HCT116 (cell line): Measurements from ENCODE around the gene RBP5. TPM values are rescaled to one million over a fixed set of nuclear protein-coding genes. Genes with fewer than 3 reads are reported as not detected.

ENCODE experiments used
- ATAC-seq: fragments of 200-7000 bp; cut with Tn5 transposase; 2 replicates; pipeline ENCODE4 v1.9.1; 2020; ENCODE audit warnings: mild to moderate bottlenecking, moderate library complexity
- BruUV-seq: library from RNA; stranded (reverse); fragments of 400-500 nt; replicated peaks from 2 replicates; lab custom pipeline; 2021; lab: Mats Ljungman, UMichigan
- CTCF ChIA-PET: fragments of 300-600 bp; sonication (Branson Sonifier 250); formaldehyde crosslinking; loops from one replicate; lab custom pipeline; 2021; ENCODE audit warnings: antibody characterized with exemption; lab: Charles Lee
- POLR2A ChIA-PET: fragments of 300-600, 350-600 bp; sonication (Branson Sonifier 250); formaldehyde crosslinking; loops from one replicate; lab custom pipeline; 2021; ENCODE audit warnings: antibody characterized with exemption; lab: Charles Lee
- RAD21 ChIA-PET, 2 experiments: fragments of 300-600 bp; sonication (Branson Sonifier 250); formaldehyde crosslinking; loops; one replicate each; lab custom pipeline; 2023; ENCODE audit warnings: low total read pairs in 2 of 2; ENCODE audit not compliant: uncharacterized antibody in 2 of 2, unreplicated experiment in 2 of 2, low non-redundant PET in 1 of 2; lab: Charles Lee
- DNase-seq: peaks from one replicate; pipeline ENCODE4 v3.0.0-alpha.2; 2010; ENCODE audit warnings: low read depth, low spot score
- H2AFZ ChIP-seq: fragments of 200-600 bp; shearing (Covaris generic), sonication (generic); 2 replicates; pipeline ENCODE4 v1.6.1; 2017; ENCODE audit warnings: low read depth, mixed run types, mixed read lengths, antibody characterized with exemption, low read length; ENCODE audit not compliant: poor library complexity, severe bottlenecking
- H3K27ac ChIP-seq: 2 replicates; pipeline ENCODE4 v1.5.1; 2012; ENCODE audit warnings: low read depth, low read length
- H3K27me3 ChIP-seq: fragments of 200-600 bp; sonication (generic); 2 replicates; pipeline ENCODE4 v1.6.1; 2016; ENCODE audit warnings: mixed run types, low read length, mixed read lengths; ENCODE audit not compliant: insufficient read depth
- H3K36me3 ChIP-seq, 2 experiments: fragments of 200-500 bp in 1 of 2; fragments of 200-600 bp in 1 of 2; sonication (Bioruptor generic) in 1 of 2; sonication (generic) in 1 of 2; 2 replicates each; pipeline versions ENCODE4 v1.5.1 to v1.6.1; 2014 to 2016; ENCODE audit warnings: low read length in 2 of 2, inconsistent platforms in 1 of 2, mixed read lengths in 1 of 2, mixed run types in 1 of 2; ENCODE audit not compliant: insufficient read depth in 2 of 2, control insufficient read depth in 1 of 2
- H3K4me1 ChIP-seq, 2 experiments: fragments of 200-600 bp in 1 of 2; sonication (generic) in 1 of 2; 2 replicates each; pipeline versions ENCODE4 v1.5.1 to v1.6.1; 2012 to 2017; ENCODE audit warnings: low read length in 2 of 2, inconsistent platforms in 1 of 2, mild to moderate bottlenecking in 1 of 2, mixed read lengths in 1 of 2, mixed run types in 1 of 2, moderate library complexity in 1 of 2; ENCODE audit not compliant: insufficient read depth in 2 of 2, control insufficient read depth in 1 of 2
- H3K4me2 ChIP-seq: fragments of 200-600 bp; sonication (generic); 2 replicates; pipeline ENCODE4 v1.6.1; 2017; ENCODE audit warnings: mixed run types, low read length, mixed read lengths
- H3K4me3 ChIP-seq, 2 experiments: fragments of 200-600 bp in 1 of 2; sonication (generic) in 1 of 2; replicated peaks in 1 of 2; 2 replicates each; pipeline ENCODE4 v1.5.1; 2011 to 2016; ENCODE audit warnings: low read length in 2 of 2, control low read depth in 1 of 2, low read depth in 1 of 2, mild to moderate bottlenecking in 1 of 2, mixed read lengths in 1 of 2, mixed run types in 1 of 2
- H3K79me2 ChIP-seq: fragments of 200-600 bp; sonication (generic); 2 replicates; pipeline ENCODE4 v1.6.1; 2017; ENCODE audit warnings: mild to moderate bottlenecking, mixed run types, low read length, moderate library complexity, mixed read lengths; ENCODE audit not compliant: insufficient read depth
- H3K9ac ChIP-seq: fragments of 200-600 bp; sonication (generic); 2 replicates; pipeline ENCODE4 v1.6.1; 2016; ENCODE audit warnings: low read length, mixed read lengths
- H3K9me2 ChIP-seq: fragments of 200-600 bp; sonication (generic), shearing (Covaris generic); 2 replicates; pipeline ENCODE4 v1.6.1; 2017; ENCODE audit warnings: mixed run types, mild to moderate bottlenecking, moderate library complexity; ENCODE audit not compliant: insufficient read depth
- H3K9me3 ChIP-seq, 2 experiments: fragments of 200-500 bp in 1 of 2; fragments of 200-600 bp in 1 of 2; sonication (Bioruptor generic) in 1 of 2; sonication (generic) in 1 of 2; 2 replicates each; pipeline ENCODE4 v1.6.1; 2014 to 2017; ENCODE audit warnings: low read length in 2 of 2, mixed read lengths in 2 of 2, inconsistent platforms in 1 of 2, low read depth in 1 of 2, mild to moderate bottlenecking in 1 of 2, mixed run types in 1 of 2, moderate library complexity in 1 of 2; ENCODE audit not compliant: control insufficient read depth in 1 of 2, insufficient read depth in 1 of 2
- H4K20me1 ChIP-seq: fragments of 200-600 bp; sonication (generic), shearing (Covaris generic); 2 replicates; pipeline ENCODE4 v1.6.1; 2017; ENCODE audit warnings: mixed run types, mild to moderate bottlenecking, moderate library complexity; ENCODE audit not compliant: insufficient read depth
- CEBPB ChIP-seq: IDR thresholded peaks from 2 replicates; pipeline ENCODE4 v1.6.1; 2012; ENCODE audit warnings: low read depth
- EGR1 ChIP-seq: IDR thresholded peaks from 2 replicates; pipeline ENCODE4 v1.6.1; 2012; ENCODE audit warnings: low read depth
- EZH2 ChIP-seq: fragments of 200-600 bp; sonication (generic); IDR thresholded peaks from 2 replicates; pipeline ENCODE4 v1.6.1; 2017; ENCODE audit warnings: antibody characterized with exemption, mixed run types
- EZH2phosphoT487 ChIP-seq: fragments of 200-600 bp; IDR thresholded peaks from 2 replicates; pipeline ENCODE4 v1.6.1; 2018; ENCODE audit warnings: antibody characterized with exemption, borderline replicate concordance
- FOSL1 ChIP-seq: IDR thresholded peaks from 2 replicates; pipeline ENCODE4 v1.6.1; 2012; ENCODE audit warnings: low read depth
- POLR2A ChIP-seq: IDR thresholded peaks from 2 replicates; pipeline ENCODE4 v1.7.0; 2011; ENCODE audit warnings: borderline replicate concordance; ENCODE audit not compliant: insufficient read depth, insufficient read length; ENCODE audit errors: extremely low read depth
- POLR2AphosphoS5 ChIP-seq: IDR thresholded peaks from 2 replicates; pipeline ENCODE4 v1.6.1; 2011; ENCODE audit warnings: mild to moderate bottlenecking, low read depth, low read length, moderate library complexity
- RAD21 ChIP-seq: IDR thresholded peaks from 2 replicates; pipeline ENCODE4 v1.6.1; 2012; ENCODE audit warnings: low read depth, mild to moderate bottlenecking
- SIN3A ChIP-seq: IDR thresholded peaks from 2 replicates; pipeline ENCODE4 v1.6.1; 2012; ENCODE audit warnings: low read depth
- SP1 ChIP-seq: IDR thresholded peaks from 2 replicates; pipeline ENCODE4 v1.6.1; 2012; ENCODE audit warnings: low read depth
- SRF ChIP-seq: IDR thresholded peaks from 2 replicates; pipeline ENCODE4 v1.6.1; 2012; ENCODE audit warnings: low read depth
- TCF7L2 ChIP-seq: IDR thresholded peaks from 2 replicates; pipeline ENCODE4 v1.7.0; 2011; ENCODE audit warnings: borderline replicate concordance, inconsistent platforms; ENCODE audit not compliant: insufficient read depth, insufficient read length; ENCODE audit errors: extremely low read depth
- YY1 ChIP-seq: IDR thresholded peaks from 2 replicates; pipeline ENCODE4 v1.6.1; 2011; ENCODE audit warnings: low read length, low read depth, moderate library complexity, mild to moderate bottlenecking; ENCODE audit not compliant: insufficient replicate concordance; ENCODE audit errors: extremely low read depth
- intact Hi-C: fragments of 100-400 bp; cut with micrococcal nuclease; formaldehyde crosslinking; loops from 2 replicates; pipeline ENCODE4 v1.10.0; 2022
- total RNA-seq: library from RNA; stranded (reverse); gene quantifications from one replicate; pipeline ENCODE4 v1.2.1, GENCODE V29; 2021; ENCODE audit not compliant: unreplicated experiment
- TF ChIP-seq, protein P1 (sequence below): IDR thresholded peaks from 2 replicates; pipeline ENCODE4 v1.6.1; 2012
- TF ChIP-seq, protein P2 (sequence below): IDR thresholded peaks from 2 replicates; pipeline ENCODE4 v1.6.1; 2012; ENCODE audit warnings: low read depth
- TF ChIP-seq, protein P3 (sequence below): IDR thresholded peaks from 2 replicates; pipeline ENCODE4 v1.6.1; 2012
- TF ChIP-seq, protein P4 (sequence below): IDR thresholded peaks from 2 replicates; pipeline ENCODE4 v1.6.1; 2011; ENCODE audit warnings: mild to moderate bottlenecking, low read length, moderate library complexity; ENCODE audit not compliant: insufficient replicate concordance; ENCODE audit errors: extremely low read depth

Gene RBP5
- total RNA-seq, 1 experiment from 2014 or later: 0.22 TPM

DNA sequence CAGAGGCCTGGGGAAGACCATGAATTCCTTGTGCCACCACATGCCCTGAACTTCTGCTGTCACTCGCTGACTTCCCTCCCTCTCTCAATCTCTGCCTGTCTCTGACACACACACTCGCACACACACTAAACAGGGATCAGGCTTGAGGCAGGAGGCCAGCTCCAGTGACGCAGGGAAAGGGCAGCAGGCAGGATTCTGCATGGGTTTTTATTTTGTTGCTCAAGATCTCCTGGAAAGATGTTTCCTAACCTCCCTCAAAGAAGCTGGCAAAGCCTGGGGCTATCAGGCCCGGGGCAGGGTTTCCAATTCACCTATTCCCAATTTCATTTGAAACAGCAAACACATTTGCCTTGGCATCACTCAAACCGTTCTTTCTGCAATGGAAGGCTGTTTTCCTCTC, 33.1 kb upstream of the RBP5 start:
- no peaks in the 10 kb centered on the region for H3K36me3 ChIP-seq
- RAD21 ChIA-PET: no interaction called here
- no peak overlapping the region for H3K9ac ChIP-seq

More for the DNA sequence above, 33.1 kb upstream of the RBP5 start:
- peaks cover 0 to 4% of the 10 kb centered on the region in 2 experiments; a peak in 2 of 4 replicates for H3K9me3 ChIP-seq
- CTCF ChIA-PET: interaction anchor here (2.1 kb wide), 1 partner anchor 27 kb away, joined by 9 read pairs; the partner anchor contains the start of gene PEX5
- no peak overlapping the region for H3K27ac ChIP-seq
- POLR2A ChIA-PET: no interaction called here
- H3K4me3 ChIP-seq: no peak overlapping the region
- ATAC-seq: no peak
- H2AFZ ChIP-seq: no peak overlapping the region
- DNase-seq: no peak
- no peaks in the 10 kb centered on the region for H3K79me2 ChIP-seq
- H3K9me2 ChIP-seq: no peaks in the 10 kb centered on the region
- no peaks in the 10 kb centered on the region for H3K27me3 ChIP-seq
- TF ChIP-seq FOSL1 (no peak), POLR2A (no peak), CEBPB (no peak), EZH2phosphoT487 (no peak), POLR2AphosphoS5 (no peak), YY1 (no peak), SRF (no peak), EZH2 (no peak), RAD21 (no peak), TCF7L2 (no peak), SP1 (no peak), SIN3A (no peak), EGR1 (no peak)
- TF ChIP-seq, protein P1, sequence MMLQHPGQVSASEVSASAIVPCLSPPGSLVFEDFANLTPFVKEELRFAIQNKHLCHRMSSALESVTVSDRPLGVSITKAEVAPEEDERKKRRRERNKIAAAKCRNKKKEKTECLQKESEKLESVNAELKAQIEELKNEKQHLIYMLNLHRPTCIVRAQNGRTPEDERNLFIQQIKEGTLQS: no peak
- TF ChIP-seq, protein P2, sequence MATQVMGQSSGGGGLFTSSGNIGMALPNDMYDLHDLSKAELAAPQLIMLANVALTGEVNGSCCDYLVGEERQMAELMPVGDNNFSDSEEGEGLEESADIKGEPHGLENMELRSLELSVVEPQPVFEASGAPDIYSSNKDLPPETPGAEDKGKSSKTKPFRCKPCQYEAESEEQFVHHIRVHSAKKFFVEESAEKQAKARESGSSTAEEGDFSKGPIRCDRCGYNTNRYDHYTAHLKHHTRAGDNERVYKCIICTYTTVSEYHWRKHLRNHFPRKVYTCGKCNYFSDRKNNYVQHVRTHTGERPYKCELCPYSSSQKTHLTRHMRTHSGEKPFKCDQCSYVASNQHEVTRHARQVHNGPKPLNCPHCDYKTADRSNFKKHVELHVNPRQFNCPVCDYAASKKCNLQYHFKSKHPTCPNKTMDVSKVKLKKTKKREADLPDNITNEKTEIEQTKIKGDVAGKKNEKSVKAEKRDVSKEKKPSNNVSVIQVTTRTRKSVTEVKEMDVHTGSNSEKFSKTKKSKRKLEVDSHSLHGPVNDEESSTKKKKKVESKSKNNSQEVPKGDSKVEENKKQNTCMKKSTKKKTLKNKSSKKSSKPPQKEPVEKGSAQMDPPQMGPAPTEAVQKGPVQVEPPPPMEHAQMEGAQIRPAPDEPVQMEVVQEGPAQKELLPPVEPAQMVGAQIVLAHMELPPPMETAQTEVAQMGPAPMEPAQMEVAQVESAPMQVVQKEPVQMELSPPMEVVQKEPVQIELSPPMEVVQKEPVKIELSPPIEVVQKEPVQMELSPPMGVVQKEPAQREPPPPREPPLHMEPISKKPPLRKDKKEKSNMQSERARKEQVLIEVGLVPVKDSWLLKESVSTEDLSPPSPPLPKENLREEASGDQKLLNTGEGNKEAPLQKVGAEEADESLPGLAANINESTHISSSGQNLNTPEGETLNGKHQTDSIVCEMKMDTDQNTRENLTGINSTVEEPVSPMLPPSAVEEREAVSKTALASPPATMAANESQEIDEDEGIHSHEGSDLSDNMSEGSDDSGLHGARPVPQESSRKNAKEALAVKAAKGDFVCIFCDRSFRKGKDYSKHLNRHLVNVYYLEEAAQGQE: no peak
- TF ChIP-seq, protein P3, sequence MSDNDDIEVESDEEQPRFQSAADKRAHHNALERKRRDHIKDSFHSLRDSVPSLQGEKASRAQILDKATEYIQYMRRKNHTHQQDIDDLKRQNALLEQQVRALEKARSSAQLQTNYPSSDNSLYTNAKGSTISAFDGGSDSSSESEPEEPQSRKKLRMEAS: no peak
- TF ChIP-seq, protein P4, sequence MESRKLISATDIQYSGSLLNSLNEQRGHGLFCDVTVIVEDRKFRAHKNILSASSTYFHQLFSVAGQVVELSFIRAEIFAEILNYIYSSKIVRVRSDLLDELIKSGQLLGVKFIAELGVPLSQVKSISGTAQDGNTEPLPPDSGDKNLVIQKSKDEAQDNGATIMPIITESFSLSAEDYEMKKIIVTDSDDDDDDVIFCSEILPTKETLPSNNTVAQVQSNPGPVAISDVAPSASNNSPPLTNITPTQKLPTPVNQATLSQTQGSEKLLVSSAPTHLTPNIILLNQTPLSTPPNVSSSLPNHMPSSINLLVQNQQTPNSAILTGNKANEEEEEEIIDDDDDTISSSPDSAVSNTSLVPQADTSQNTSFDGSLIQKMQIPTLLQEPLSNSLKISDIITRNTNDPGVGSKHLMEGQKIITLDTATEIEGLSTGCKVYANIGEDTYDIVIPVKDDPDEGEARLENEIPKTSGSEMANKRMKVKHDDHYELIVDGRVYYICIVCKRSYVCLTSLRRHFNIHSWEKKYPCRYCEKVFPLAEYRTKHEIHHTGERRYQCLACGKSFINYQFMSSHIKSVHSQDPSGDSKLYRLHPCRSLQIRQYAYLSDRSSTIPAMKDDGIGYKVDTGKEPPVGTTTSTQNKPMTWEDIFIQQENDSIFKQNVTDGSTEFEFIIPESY: no peak
- TF ChIP-seq, all 23 proteins: peak for 0
- BruUV-seq: no TSS peak
- no peak overlapping the region for H3K4me2 ChIP-seq
- peaks cover 8 to 15% of the 10 kb centered on the region in 2 experiments for H3K4me1 ChIP-seq
- intact Hi-C loops: no loop called here
- no peaks in the 10 kb centered on the region for H4K20me1 ChIP-seq
